Measurements from ENCODE around the gene IL17C. TPM values are rescaled to one million over a fixed set of nuclear protein-coding genes. Genes with fewer than 3 reads are reported as not detected.

IL17C gene
- total and polyA plus RNA-seq, 8 donors, result 0.87 to 1.2 TPM; not detected in 6

GRCh38 chr16:88659160-88659559, 20.8 kb downstream of the IL17C start:
- 89 to 94% (median 92%) methylated on average over 16 to 25 of the region's 25 CpGs for WGBS, 5 donors
- intact Hi-C loops (cut with DNase I; ENCODE audit: low total_unique reads), result no loop called here
- TF ChIP-seq POLR2A (IDR thresholded peaks at IDR 0.05) (no peak), EP300 (IDR thresholded peaks at IDR 0.05) (no peak), POLR2AphosphoS5 (IDR thresholded peaks at IDR 0.05) (no peak), CTCF (IDR thresholded peaks at IDR 0.05) (no peak)
- Histone ChIP-seq H3K36me3 (peaks cover 8 to 46% (median 41%) of the 10 kb centered on the region in 4 donors), H3K4me1 (peaks cover 11 to 31% (median 21%) of the 10 kb centered on the region in 4 donors), H3K27me3 (no peaks in the 10 kb centered on the region), H3K9me3 (no peaks in the 10 kb centered on the region), H3K4me3 (no peak overlapping the region), H3K27ac (no peak overlapping the region)
- DNase-seq, result no peak

- TF ChIP-seq POLR2A (IDR thresholded peaks at IDR 0.05) (no peak), EP300 (IDR thresholded peaks at IDR 0.05) (no peak), CTCF (IDR thresholded peaks at IDR 0.05) (no peak), POLR2AphosphoS5 (IDR thresholded peaks at IDR 0.05) (no peak)
- H3K27ac ChIP-seq, result no peak overlapping the region
- peaks cover 3 to 23% (median 18%) of the 10 kb centered on the region in 4 donors for H3K36me3 ChIP-seq
- intact Hi-C loops (cut with DNase I; ENCODE audit: low total_unique reads), result no loop called here
- DNase-seq, result no peak
- no peaks in the 10 kb centered on the region for H3K27me3 ChIP-seq
- H3K4me1 ChIP-seq, result peaks cover 12 to 44% (median 24%) of the 10 kb centered on the region in 4 donors
- H3K4me3 ChIP-seq, result no peak overlapping the region
- 76 to 84% (median 80%) methylated on average over 10 of the region's 10 CpGs for WGBS, 5 donors
- no peaks in the 10 kb centered on the region for H3K9me3 ChIP-seq
Measured at GRCh38 chr16:88661468-88661867, 23.1 kb downstream of the IL17C start.

- TF ChIP-seq CTCF (IDR thresholded peaks at IDR 0.05), result no peak
- TF ChIP-seq POLR2AphosphoS5 (IDR thresholded peaks at IDR 0.05), result no peak
- TF ChIP-seq POLR2A (IDR thresholded peaks at IDR 0.05), result no peak
- TF ChIP-seq EP300 (IDR thresholded peaks at IDR 0.05), result no peak
- H3K9me3 ChIP-seq, result no peaks in the 10 kb centered on the region
- intact Hi-C loops (cut with DNase I; ENCODE audit: low total_unique reads), result no loop called here
- peaks cover 3 to 16% (median 12%) of the 10 kb centered on the region in 4 donors for H3K36me3 ChIP-seq
- H3K27ac ChIP-seq, result peak overlapping the region; percentile 90 to 96 (median 94)
- WGBS, 5 donors, result 1 to 2% (median 1%) methylated on average over 30 to 49 of the region's 49 CpGs
- DNase-seq, result no peak
- no peaks in the 10 kb centered on the region for H3K27me3 ChIP-seq
- peaks cover 12 to 44% (median 24%) of the 10 kb centered on the region in 4 donors for H3K4me1 ChIP-seq
- H3K4me3 ChIP-seq, result peak overlapping the region; percentile 79 to 96 (median 94)
Measured at GRCh38 chr16:88662222-88662842, 24.0 kb downstream of the IL17C start.

- Histone ChIP-seq H3K4me1 (peaks cover 12 to 44% (median 24%) of the 10 kb centered on the region in 4 donors), H3K4me3 (peak within 1 kb of the TSS; percentile 79 to 96 (median 94)), H3K36me3 (peaks cover 3 to 9% (median 5%) of the 10 kb centered on the region in 4 donors), H3K27me3 (no peaks in the 10 kb centered on the region), H3K27ac (peak within 1 kb of the TSS; percentile 90 to 96 (median 94)), H3K9me3 (no peaks in the 10 kb centered on the region)
- TF ChIP-seq EP300 (IDR thresholded peaks at IDR 0.05) (no peak), POLR2A (IDR thresholded peaks at IDR 0.05) (peak in 2 of 4 donors; percentile 32 to 69), CTCF (IDR thresholded peaks at IDR 0.05) (peak in 1 of 7 experiments; percentile 10), POLR2AphosphoS5 (IDR thresholded peaks at IDR 0.05) (peak; percentile 85 to 94 (median 92))
- peak; percentile 97 to 100 for DNase-seq
- WGBS, 5 donors, result 0% methylated on average over 51 to 88 of the region's 88 CpGs
- intact Hi-C loops (cut with DNase I; ENCODE audit: low total_unique reads), result no loop called here
Measured at GRCh38 chr16:88662843-88663606, 24.7 kb downstream of the IL17C start, which contains the start of gene MVD. TSS of gene MVD (minus strand) at chr16:88663091. CDS start at chr16:88663080, 11 bp downstream.
